Measurements from ENCODE around the gene KIF20A. TPM values are rescaled to one million over a fixed set of nuclear protein-coding genes. Genes with fewer than 3 reads are reported as not detected.

The KIF20A gene
- total RNA-seq, 1 experiment from 2014 or later = 74.2 TPM

- no peak overlapping the region for H3K4me3 ChIP-seq (replicated peaks in 1 of 2; ENCODE audit: low read depth in 1 of 2, low read length in 2 of 2)
- no TSS peak for BruUV-seq (replicated peaks)
- H3K27me3 ChIP-seq (ENCODE audit: insufficient read depth, low read length) = no peaks in the 10 kb centered on the region
- H3K9me3 ChIP-seq (ENCODE audit: control insufficient read depth in 1 of 2, insufficient read depth in 1 of 2, low read depth in 1 of 2, low read length in 2 of 2) = no peaks in the 10 kb centered on the region
- no peak overlapping the region for H2AFZ ChIP-seq (ENCODE audit: low read depth, low read length, poor library complexity, severe bottlenecking)
- no peaks in the 10 kb centered on the region for H4K20me1 ChIP-seq (ENCODE audit: insufficient read depth)
- no peak overlapping the region for H3K9ac ChIP-seq (ENCODE audit: low read length)
- peaks cover 64 to 68% of the 10 kb centered on the region in 2 experiments for H3K36me3 ChIP-seq (ENCODE audit: control insufficient read depth in 1 of 2, insufficient read depth in 2 of 2, low read length in 2 of 2)
- no peak overlapping the region for H3K4me2 ChIP-seq (ENCODE audit: low read length)
- intact Hi-C loops (cut with micrococcal nuclease) = no loop called here
- TF ChIP-seq ZFX (IDR thresholded peaks at IDR 0.05) = no peak
- no peak for TF ChIP-seq POLR2AphosphoS5 (IDR thresholded peaks at IDR 0.05; ENCODE audit: low read depth, low read length)
- TF ChIP-seq ATF3 (IDR thresholded peaks at IDR 0.05) = no peak
- TF ChIP-seq ZBTB33 (IDR thresholded peaks at IDR 0.05; ENCODE audit: extremely low read depth, insufficient replicate concordance, low read length) = no peak
- no peak for TF ChIP-seq ZNF274 (IDR thresholded peaks at IDR 0.05; ENCODE audit: low read depth, low read length)
- TF ChIP-seq CEBPB (IDR thresholded peaks at IDR 0.05; ENCODE audit: low read depth) = no peak
- TF ChIP-seq SRF (IDR thresholded peaks at IDR 0.05; ENCODE audit: low read depth) = no peak
- ChIA-PET POLR2A (no interaction called here), CTCF (no interaction called here), RAD21 (ENCODE audit: low non-redundant PET in 1 of 2, low total read pairs in 2 of 2, uncharacterized antibody in 2 of 2, unreplicated experiment in 2 of 2) (no interaction called here)
- H3K79me2 ChIP-seq (ENCODE audit: insufficient read depth, low read length) = no peaks in the 10 kb centered on the region
- H3K9me2 ChIP-seq (ENCODE audit: insufficient read depth) = no peaks in the 10 kb centered on the region
- no peak for ATAC-seq
- H3K4me1 ChIP-seq (ENCODE audit: control insufficient read depth in 1 of 2, insufficient read depth in 2 of 2, low read length in 2 of 2) = no peaks in the 10 kb centered on the region
- no peak for DNase-seq (ENCODE audit: low read depth, low spot score)
- no peak overlapping the region for H3K27ac ChIP-seq (ENCODE audit: low read depth, low read length)
These were observed 19.2 kb upstream of the KIF20A start for GRCh38 chr5:138159666-138160065.

GRCh38 chr5:138160706-138161105 lies 18.2 kb upstream of the KIF20A start:
- TF ChIP-seq ZBTB33 (IDR thresholded peaks at IDR 0.05; ENCODE audit: extremely low read depth, insufficient replicate concordance, low read length) = no peak
- no peak for TF ChIP-seq SRF (IDR thresholded peaks at IDR 0.05; ENCODE audit: low read depth)
- TF ChIP-seq FOSL1 (IDR thresholded peaks at IDR 0.05; ENCODE audit: low read depth) = no peak
- no peak for TF ChIP-seq ZFX (IDR thresholded peaks at IDR 0.05)
- Histone ChIP-seq H3K4me1 (ENCODE audit: control insufficient read depth in 1 of 2, insufficient read depth in 2 of 2, low read length in 2 of 2) (no peaks in the 10 kb centered on the region), H3K27me3 (ENCODE audit: insufficient read depth, low read length) (no peaks in the 10 kb centered on the region), H3K4me2 (ENCODE audit: low read length) (no peak overlapping the region), H3K36me3 (ENCODE audit: control insufficient read depth in 1 of 2, insufficient read depth in 2 of 2, low read length in 2 of 2) (peaks cover 74 to 75% of the 10 kb centered on the region in 2 experiments), H3K4me3 (replicated peaks in 1 of 2; ENCODE audit: low read depth in 1 of 2, low read length in 2 of 2) (no peak overlapping the region), H3K9me2 (ENCODE audit: insufficient read depth) (no peaks in the 10 kb centered on the region), H3K9me3 (ENCODE audit: control insufficient read depth in 1 of 2, insufficient read depth in 1 of 2, low read depth in 1 of 2, low read length in 2 of 2) (no peaks in the 10 kb centered on the region), H3K27ac (ENCODE audit: low read depth, low read length) (no peak overlapping the region), H4K20me1 (ENCODE audit: insufficient read depth) (no peaks in the 10 kb centered on the region), H2AFZ (ENCODE audit: low read depth, low read length, poor library complexity, severe bottlenecking) (no peak overlapping the region), H3K79me2 (ENCODE audit: insufficient read depth, low read length) (no peaks in the 10 kb centered on the region), H3K9ac (ENCODE audit: low read length) (no peak overlapping the region)
- ChIA-PET POLR2A (no interaction called here), CTCF (no interaction called here), RAD21 (ENCODE audit: low non-redundant PET in 1 of 2, low total read pairs in 2 of 2, uncharacterized antibody in 2 of 2, unreplicated experiment in 2 of 2) (no interaction called here)
- intact Hi-C loops (cut with micrococcal nuclease) = no loop called here
- DNase-seq (ENCODE audit: low read depth, low spot score) (no peak), ATAC-seq (no peak)
- BruUV-seq (replicated peaks) = no TSS peak

All from HCT116 (cell line).